Hepatic stellate cell (primary cell): Measurements from ENCODE around the gene MYH9.

Experiments
- DNase-seq: peaks from one replicate; pipeline ENCODE4 v3.0.0; 2011; ENCODE audit warnings: low spot score

The MYH9 gene

DNA sequence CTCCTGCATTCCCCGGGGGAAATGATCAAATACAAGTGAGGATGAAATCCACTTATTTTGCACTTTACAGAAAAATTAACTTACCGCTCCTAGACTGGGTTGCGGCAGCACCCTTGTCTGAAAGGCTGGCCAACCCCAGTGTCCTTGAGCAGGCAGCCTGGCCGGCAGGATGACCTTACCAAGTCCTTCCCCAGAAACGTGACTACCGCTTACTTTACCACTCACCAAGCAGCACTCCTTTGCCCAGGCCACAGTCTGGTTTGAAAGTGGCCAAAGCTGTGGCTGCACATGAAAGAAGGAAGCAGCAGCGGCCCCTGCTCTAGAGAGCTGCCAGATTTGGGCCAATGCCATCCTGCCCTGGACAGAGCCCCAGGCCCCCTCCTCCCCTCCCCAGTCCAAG, 20.3 kb downstream of the MYH9 start:
- DNase-seq: no peak

GRCh38 chr22:36367066-36367465, 20.7 kb downstream of the MYH9 start:
- DNase-seq: no peak

DNA sequence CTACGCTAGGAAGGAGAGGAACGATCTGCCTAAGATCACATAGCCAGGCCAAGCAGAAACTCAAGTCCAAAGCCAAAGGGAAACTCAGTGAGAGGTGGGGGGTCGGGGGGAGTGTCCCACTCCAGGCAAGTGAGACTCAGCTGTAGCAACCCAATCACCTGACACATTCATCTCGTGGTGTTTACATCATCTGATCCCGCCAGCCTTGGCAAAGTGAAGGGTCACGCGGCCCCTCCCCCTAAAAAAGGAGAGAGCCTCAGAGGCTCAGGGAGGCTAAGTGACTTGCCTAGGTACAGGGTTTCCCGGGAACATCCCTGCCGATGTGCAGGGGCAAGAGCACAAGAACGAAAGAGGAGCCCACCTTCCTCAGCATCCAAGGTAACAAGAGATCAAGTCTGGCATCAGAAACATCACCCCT, 21.5 kb downstream of the MYH9 start:
- no peak for DNase-seq

DNA sequence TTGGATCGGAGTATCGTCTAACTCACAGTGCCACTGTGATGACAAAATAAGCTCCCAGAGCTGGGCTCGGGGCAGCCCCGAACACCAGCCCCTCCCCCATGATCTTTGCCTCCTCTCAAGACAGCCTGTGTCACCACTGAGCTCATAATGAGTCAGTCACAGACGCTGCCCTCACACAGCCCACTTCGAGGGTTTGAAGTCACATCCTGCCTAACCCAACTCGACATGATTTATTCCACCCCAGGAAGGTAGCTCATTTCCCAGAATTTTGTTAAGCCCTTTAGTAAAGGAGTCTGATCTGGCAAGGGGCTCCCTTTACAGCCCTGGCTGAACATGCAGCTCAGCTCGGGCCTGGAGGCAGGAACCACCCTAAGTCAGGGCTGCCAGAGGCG, 22.8 kb downstream of the MYH9 start:
- peak; percentile 83 for DNase-seq

DNA sequence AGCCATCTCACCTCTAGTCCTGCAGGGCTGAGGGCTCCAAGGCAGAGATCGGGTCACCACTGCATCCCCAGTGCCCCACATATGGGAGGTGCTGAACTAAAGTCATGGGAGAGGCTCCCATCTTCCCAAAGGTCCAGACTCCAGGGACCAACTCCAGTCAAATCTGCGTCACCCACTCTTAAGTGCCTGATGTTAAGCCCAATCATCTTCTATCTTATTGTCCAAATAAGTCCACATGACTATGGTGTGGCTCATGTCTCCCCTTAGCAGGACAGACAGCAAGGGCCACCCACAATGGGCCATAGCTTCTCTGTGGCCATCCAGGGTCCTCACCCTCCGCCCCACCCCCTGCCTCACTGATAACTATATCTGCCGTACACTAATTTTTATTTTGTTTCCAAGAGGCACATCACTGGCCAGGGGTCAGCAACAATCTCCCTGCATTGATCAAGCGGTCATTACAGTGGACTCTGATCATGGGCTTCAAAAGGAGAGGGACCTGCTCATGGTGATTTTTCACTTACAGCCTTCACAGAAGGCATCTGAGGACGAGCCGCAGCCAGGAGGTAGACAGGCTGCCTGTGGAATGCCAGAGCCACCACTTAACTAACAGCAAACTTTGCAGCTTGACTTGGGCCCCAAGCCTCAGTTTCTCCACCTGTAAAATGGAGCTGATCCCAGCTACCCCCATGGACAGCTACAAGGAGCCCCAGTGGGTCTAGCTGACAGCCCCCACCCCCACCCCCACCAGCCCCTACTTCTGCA, 23.3 kb downstream of the MYH9 start:
- no peak for DNase-seq

- DNase-seq: no peak
Observed at GRCh38 chr22:36363349-36363981, 24.3 kb downstream of the MYH9 start.

- DNase-seq: no peak
Observed at GRCh38 chr22:36362932-36363331, 24.8 kb downstream of the MYH9 start.

- DNase-seq: no peak
Observed at GRCh38 chr22:36362075-36362474, 25.7 kb downstream of the MYH9 start.

GRCh38 chr22:36360871-36361383, 26.8 kb downstream of the MYH9 start:
- DNase-seq: no peak

DNA sequence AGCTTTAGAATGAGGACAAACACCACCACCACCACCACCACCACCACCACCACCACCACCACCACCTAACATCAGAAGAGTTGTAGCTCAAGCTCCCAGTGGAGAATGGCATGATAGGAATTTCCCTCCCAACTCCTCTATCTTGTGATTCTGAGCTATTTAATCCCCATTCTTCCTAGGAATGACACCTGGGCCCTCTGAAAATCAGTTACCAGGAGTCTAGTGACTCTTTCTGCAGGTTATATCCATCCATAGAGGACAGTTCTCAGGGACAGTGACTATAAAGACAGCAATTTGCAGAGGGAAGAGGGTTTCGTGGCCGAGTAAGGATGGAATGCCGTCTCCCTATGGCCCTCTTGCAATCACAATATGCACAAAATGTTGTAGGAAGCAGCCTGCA, 27.8 kb downstream of the MYH9 start:
- DNase-seq: no peak

GRCh38 chr22:36359470-36359996, 28.2 kb downstream of the MYH9 start:
- DNase-seq: no peak

- no peak for DNase-seq
Observed at GRCh38 chr22:36358533-36359469, 29.0 kb downstream of the MYH9 start.

- no peak for DNase-seq
Observed at GRCh38 chr22:36356708-36357624, 30.8 kb downstream of the MYH9 start.

DNA sequence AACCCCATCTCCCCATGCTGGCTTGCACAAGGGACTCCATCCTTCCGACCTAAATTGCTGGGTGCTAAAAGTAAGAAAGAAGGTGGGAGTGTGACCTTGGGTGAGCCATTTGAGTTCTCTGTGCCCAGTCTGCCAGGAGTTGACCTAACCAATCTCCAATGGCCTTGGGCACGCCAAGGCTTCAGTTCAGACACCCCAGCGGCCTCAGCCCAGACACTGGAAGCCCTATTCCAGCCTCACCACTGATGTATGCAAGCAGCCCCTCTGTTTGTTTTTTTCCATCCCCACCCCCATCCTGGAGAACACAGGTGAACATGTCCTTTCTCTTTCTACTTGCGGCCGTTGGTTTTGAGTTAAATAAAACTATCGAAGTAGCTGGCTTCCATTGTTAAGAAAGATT, 31.9 kb downstream of the MYH9 start:
- no peak for DNase-seq

DNA sequence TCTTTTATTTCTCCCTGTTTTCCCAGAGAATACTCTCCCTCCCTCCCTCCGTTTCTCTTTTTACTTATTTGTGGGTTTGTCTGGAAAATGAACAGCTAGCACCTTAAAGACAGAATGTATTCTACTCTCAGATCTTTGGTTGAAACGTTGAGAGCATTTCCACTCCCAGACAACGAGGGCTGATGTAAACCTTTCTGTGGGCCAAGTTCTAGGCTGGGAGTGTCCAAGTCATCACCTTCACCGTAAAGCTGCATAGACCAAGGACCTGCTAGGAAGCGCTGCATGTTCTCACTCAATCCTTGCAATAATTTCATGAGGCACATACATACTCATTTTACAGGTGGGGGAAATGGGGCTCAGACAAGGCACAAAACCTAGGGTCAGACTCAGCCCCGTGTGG, 32.4 kb downstream of the MYH9 start:
- no peak for DNase-seq

- DNase-seq: no peak
Observed at GRCh38 chr22:36352803-36353507, 34.8 kb downstream of the MYH9 start.

GRCh38 chr22:36351921-36352802, 35.6 kb downstream of the MYH9 start:
- no peak for DNase-seq

DNA sequence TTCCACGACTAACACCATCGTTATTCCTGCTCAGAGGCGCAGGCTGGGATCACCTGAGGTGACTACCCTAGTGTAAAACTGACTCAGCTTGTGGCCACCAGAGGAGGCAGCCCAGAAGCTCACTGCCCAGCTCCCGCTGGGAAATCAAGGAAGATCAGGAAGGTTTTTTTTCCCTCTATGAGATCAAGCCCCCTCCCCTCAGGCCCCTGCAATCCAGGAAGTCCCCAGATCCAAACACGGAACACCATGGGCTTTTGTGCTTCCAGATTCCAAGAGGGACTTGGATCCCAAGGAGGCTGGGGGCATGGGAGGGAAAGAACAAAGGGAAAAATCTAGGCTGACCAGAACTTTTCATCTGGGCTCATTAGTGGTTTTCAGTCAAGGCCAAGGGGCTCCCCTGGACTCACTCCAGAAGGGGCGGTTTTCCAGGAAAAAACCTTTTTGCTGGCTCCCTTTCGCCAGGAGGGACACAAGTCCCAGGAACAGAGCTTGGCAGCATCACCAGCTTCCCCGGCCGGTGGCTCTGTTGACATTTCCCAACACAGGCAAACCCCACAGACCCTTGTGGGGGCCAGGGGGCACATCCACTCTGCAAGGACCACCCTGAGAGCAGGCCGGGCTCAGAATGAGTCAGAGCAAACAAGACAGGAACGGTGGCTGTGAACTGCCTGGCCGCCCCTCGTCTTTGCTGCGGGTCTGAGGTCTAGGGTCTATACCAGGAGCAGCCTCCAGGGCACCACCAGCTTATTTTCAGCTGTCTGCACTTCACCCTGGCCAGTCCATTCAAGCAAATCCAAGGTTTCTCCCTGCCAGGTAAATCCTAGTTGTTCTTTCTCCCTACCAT, 36.8 kb downstream of the MYH9 start:
- no peak for DNase-seq

DNA sequence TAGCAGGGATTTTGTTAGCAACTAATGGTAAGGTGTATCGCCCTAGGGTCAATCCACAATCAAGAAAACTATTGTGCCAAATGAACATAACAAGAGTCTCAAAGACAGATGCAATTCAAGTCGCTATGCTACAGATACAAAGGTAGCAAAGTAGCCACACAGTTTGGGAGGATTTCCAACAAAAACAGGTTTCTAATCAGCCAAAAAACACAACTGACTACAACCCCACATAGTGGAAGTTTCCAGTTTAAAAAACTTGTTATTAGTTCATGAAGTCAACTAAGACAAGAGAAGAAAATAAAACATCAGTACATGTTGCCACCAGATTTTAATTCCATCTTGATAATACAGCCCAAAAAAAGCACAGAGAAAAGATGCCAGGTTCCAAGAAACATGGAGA, 38.0 kb downstream of the MYH9 start:
- no peak for DNase-seq
